Testis (tissue), 3 donors: ENCODE data around the gene GPC6. TPM values are rescaled to one million over a fixed set of nuclear protein-coding genes. Genes with fewer than 3 reads are reported as not detected.

Experiments used
- DNase-seq: peaks from one replicate; pipeline ENCODE4 v3.0.0-alpha.2; 2019
- H3K27ac ChIP-seq, 2 donors: fragments of 200-600 bp; sonication (generic); one replicate each; pipeline ENCODE4 v1.5.1; 2019
- H3K27me3 ChIP-seq: fragments of 200-600 bp; sonication (generic); one replicate; pipeline ENCODE4 v1.5.1; 2019
- H3K36me3 ChIP-seq: fragments of 200-600 bp; sonication (generic); one replicate; pipeline ENCODE4 v1.5.1; 2017; ENCODE audit warnings: low read depth; ENCODE audit errors: missing control alignments
- H3K4me1 ChIP-seq: fragments of 200-600 bp; sonication (generic); one replicate; pipeline ENCODE4 v1.5.1; 2019
- H3K4me3 ChIP-seq, 2 donors: fragments of 200-600 bp; sonication (generic); one replicate each; pipeline ENCODE4 v1.5.1; 2017 to 2019
- H3K9me3 ChIP-seq: fragments of 200-600 bp; sonication (generic); one replicate; pipeline ENCODE4 v1.5.1; 2017
- CTCF ChIP-seq, 3 experiments: fragments of 450-650 bp in 2 of 3; fragments of 200-600 bp in 1 of 3; sonication (generic) in 1 of 3; IDR thresholded peaks; one replicate each; pipeline ENCODE4 v1.5.1; 2016 to 2019; ENCODE audit warnings: antibody characterized with exemption in 3 of 3, mild to moderate bottlenecking in 2 of 3, moderate library complexity in 1 of 3
- POLR2A ChIP-seq: fragments of 450-650 bp; IDR thresholded peaks from one replicate; pipeline ENCODE4 v1.6.1; 2017; ENCODE audit warnings: antibody characterized with exemption, mild to moderate bottlenecking, moderate library complexity
- WGBS, 2 donors: methylation state at CpG; one replicate each; pipeline ENCODE4 v1.1.5; 2018; 5-methylcytosine and 5-hydroxymethylcytosine counted together
- intact Hi-C: fragments of 100-400 bp; cut with DNase I; formaldehyde crosslinking; loops from one replicate; pipeline ENCODE4 v1.15.1; 2023; ENCODE audit warnings: low total_unique reads
- polyA plus RNA-seq: library from polyadenylated mRNA; stranded (reverse); fragments of 350-450 nt; fragmentation: Illumina TruSeq; extraction: RNeasy Lipid Tissue Mini Kit (QIAGEN cat#74804); gene quantifications from one replicate; pipeline ENCODE4 v1.2.3, GENCODE V29; 2014; ENCODE audit warnings: low read depth, low replicate concordance; ENCODE audit not compliant: insufficient read depth
- total RNA-seq, 2 donors: library from RNA; depleted of rRNA; stranded (reverse); fragments of >200 nt; gene quantifications; one replicate each; pipeline ENCODE4 v1.2.3, GENCODE V29; 2016

The GPC6 gene
- total and polyA plus RNA-seq, 3 donors from 2014 or later: 2.2 to 6.9 (median 4.3) TPM

- WGBS, 2 donors: 89% methylated on average over 1 of the region's 1 CpG; no CpG with 5 or more reads in 1 of the 2 donors
- intact Hi-C loops: no loop called here
- TF ChIP-seq POLR2A (no peak), CTCF (IDR thresholded peaks at IDR 0.05) (no peak)
Measured at GRCh38 chr13:93472814-93473296, 246.2 kb downstream of the GPC6 start.

GRCh38 chr13:93473441-93474270 is 247.0 kb downstream of the GPC6 start:
- no peak for TF ChIP-seq POLR2A
- no peak for TF ChIP-seq CTCF (IDR thresholded peaks at IDR 0.05)
- 80 to 93% methylated on average over 4 to 5 of the region's 5 CpGs for WGBS, 2 donors
- no peak overlapping the region for H3K4me3 ChIP-seq
- no peaks in the 10 kb centered on the region for H3K4me1 ChIP-seq
- H3K9me3 ChIP-seq: no peaks in the 10 kb centered on the region
- no peak for DNase-seq
- H3K36me3 ChIP-seq: no peaks in the 10 kb centered on the region
- H3K27me3 ChIP-seq: no peaks in the 10 kb centered on the region
- H3K27ac ChIP-seq: no peak overlapping the region
- intact Hi-C loops: no loop called here

More at GRCh38 chr13:93472814-93473296, 246.2 kb downstream of the GPC6 start:
- Histone ChIP-seq H3K27me3 (no peaks in the 10 kb centered on the region), H3K9me3 (no peaks in the 10 kb centered on the region), H3K36me3 (no peaks in the 10 kb centered on the region), H3K4me3 (no peak overlapping the region), H3K4me1 (no peaks in the 10 kb centered on the region), H3K27ac (no peak overlapping the region)
- no peak for DNase-seq

- DNase-seq: no peak
- Histone ChIP-seq H3K4me3 (no peak overlapping the region), H3K9me3 (no peaks in the 10 kb centered on the region), H3K36me3 (no peaks in the 10 kb centered on the region), H3K27me3 (no peaks in the 10 kb centered on the region), H3K27ac (no peak overlapping the region), H3K4me1 (no peaks in the 10 kb centered on the region)
- intact Hi-C loops: no loop called here
- WGBS, 2 donors: 81 to 91% methylated on average over 8 of the region's 8 CpGs
- TF ChIP-seq CTCF (IDR thresholded peaks at IDR 0.05): no peak
- TF ChIP-seq POLR2A: no peak
Measured at GRCh38 chr13:93476175-93476574, 249.6 kb downstream of the GPC6 start.

GRCh38 chr13:93477238-93477637 is 250.6 kb downstream of the GPC6 start:
- no peak overlapping the region for H3K4me3 ChIP-seq
- H3K36me3 ChIP-seq: no peaks in the 10 kb centered on the region
- H3K27me3 ChIP-seq: no peaks in the 10 kb centered on the region
- H3K27ac ChIP-seq: no peak overlapping the region
- H3K9me3 ChIP-seq: no peaks in the 10 kb centered on the region
- no peak for TF ChIP-seq CTCF (IDR thresholded peaks at IDR 0.05)
- TF ChIP-seq POLR2A: no peak
- intact Hi-C loops: no loop called here
- no peak for DNase-seq
- H3K4me1 ChIP-seq: no peaks in the 10 kb centered on the region
